H1 (cell line): ENCODE results near the gene PRKACA. TPM values are rescaled to one million over a fixed set of nuclear protein-coding genes. Genes with fewer than 3 reads are reported as not detected.

Source experiments
- CTCF ChIA-PET: fragments of 300-600 bp; sonication (Branson Sonifier 250); formaldehyde crosslinking; loops from one replicate; lab custom pipeline; 2021; ENCODE audit not compliant: partially characterized antibody; lab: Charles Lee
- POLR2A ChIA-PET: fragments of 300-600 bp; sonication (Branson Sonifier 250); formaldehyde crosslinking; loops from one replicate; lab custom pipeline; 2021; ENCODE audit warnings: inconsistent platforms; ENCODE audit not compliant: partially characterized antibody; lab: Charles Lee
- DNase-seq, 2 experiments: peaks; one replicate each; pipeline versions ENCODE4 v3.0.0 to v3.0.0-alpha.2; 2010 to 2022; ENCODE audit warnings: low spot score in 2 of 2, low read depth in 1 of 2, mixed read lengths in 1 of 2
- FAIRE-seq: peaks from 2 replicates; lab custom pipeline; 2011; peaks lifted over from hg19 to GRCh38; lab: Jason Lieb, UNC
- H2AFZ ChIP-seq: 2 replicates; pipeline ENCODE4 v1.8.1; 2012; ENCODE audit warnings: low read length, inconsistent platforms
- H2AK5ac ChIP-seq: 2 replicates; pipeline ENCODE4 v1.6.1; 2013; ENCODE audit warnings: low read depth, low read length
- H2BK120ac ChIP-seq: replicated peaks from 2 replicates; pipeline ENCODE3; 2013; ENCODE audit warnings: low read depth, low read length, inconsistent platforms
- H2BK12ac ChIP-seq: 2 replicates; pipeline ENCODE4 v1.6.1; 2013; ENCODE audit warnings: low read depth, low read length
- H2BK15ac ChIP-seq: 2 replicates; pipeline ENCODE4 v1.6.1; 2013; ENCODE audit warnings: low read length
- H2BK20ac ChIP-seq: 2 replicates; pipeline ENCODE4 v1.6.1; 2013; ENCODE audit warnings: low read length
- H2BK5ac ChIP-seq: 2 replicates; pipeline ENCODE4 v1.6.1; 2013; ENCODE audit warnings: low read depth, low read length
- H3K14ac ChIP-seq: 2 replicates; pipeline ENCODE4 v1.6.1; 2013; ENCODE audit warnings: inconsistent platforms; ENCODE audit not compliant: insufficient read length
- H3K18ac ChIP-seq: 2 replicates; pipeline ENCODE4 v1.6.1; 2013; ENCODE audit warnings: low read length; ENCODE audit errors: extremely low read depth
- H3K23ac ChIP-seq: 2 replicates; pipeline ENCODE4 v1.6.1; 2013; ENCODE audit warnings: inconsistent platforms; ENCODE audit not compliant: insufficient read length
- H3K23me2 ChIP-seq: 2 replicates; pipeline ENCODE4 v1.6.1; 2013; ENCODE audit warnings: low read depth, low read length
- H3K27ac ChIP-seq: 2 replicates; pipeline ENCODE4 v1.6.1; 2011; ENCODE audit warnings: low read depth, low read length, inconsistent platforms
- H3K27me3 ChIP-seq, 4 experiments: replicated peaks in 1 of 4; 1 replicate in 1 of 4; 2 replicates in 3 of 4; pipeline versions ENCODE4 v1.6.1 to v1.8.1; 2011 to 2013; ENCODE audit warnings: low read length in 3 of 4, mild to moderate bottlenecking in 3 of 4, inconsistent platforms in 2 of 4, mixed read lengths in 2 of 4, moderate library complexity in 1 of 4; ENCODE audit not compliant: control insufficient read depth in 3 of 4, insufficient read depth in 3 of 4; ENCODE audit errors: extremely low read depth in 1 of 4
- H3K36me3 ChIP-seq, 4 experiments: 2 replicates each; pipeline versions ENCODE4 v1.6.1 to v1.8.1; 2011 to 2013; ENCODE audit warnings: mild to moderate bottlenecking in 4 of 4, low read length in 3 of 4, moderate library complexity in 2 of 4, control low read depth in 1 of 4, inconsistent platforms in 1 of 4; ENCODE audit not compliant: insufficient read depth in 4 of 4, control insufficient read depth in 2 of 4
- H3K4ac ChIP-seq: replicated peaks from 2 replicates; pipeline ENCODE3; 2013; ENCODE audit warnings: low read length, low read depth, mixed read lengths, inconsistent platforms; ENCODE audit not compliant: insufficient read length
- H3K4me1 ChIP-seq, 4 experiments: replicated peaks in 1 of 4; 1 replicate in 1 of 4; 2 replicates in 3 of 4; pipeline versions ENCODE4 v1.6.1 to v1.8.1; 2011 to 2013; ENCODE audit warnings: low read length in 3 of 4, inconsistent platforms in 2 of 4, mixed read lengths in 1 of 4; ENCODE audit not compliant: insufficient read depth in 4 of 4, control insufficient read depth in 3 of 4
- H3K4me2 ChIP-seq, 2 experiments: 2 replicates each; pipeline versions ENCODE4 v1.6.1 to v1.8.1; 2011 to 2013; ENCODE audit warnings: low read depth in 2 of 2, low read length in 2 of 2, control low read depth in 1 of 2, inconsistent platforms in 1 of 2, mild to moderate bottlenecking in 1 of 2; ENCODE audit not compliant: insufficient read depth in 1 of 2
- H3K4me3 ChIP-seq, 4 experiments: fragments of 200-600, 300-600 bp in 1 of 4; sonication (generic), shearing (Covaris generic), sonication (Bioruptor Twin) in 1 of 4; 2 replicates each; pipeline versions ENCODE4 v1.5.1 to v1.8.1; 2011 to 2016; ENCODE audit warnings: low read length in 4 of 4, low read depth in 3 of 4, control low read depth in 2 of 4, inconsistent platforms in 2 of 4, mild to moderate bottlenecking in 2 of 4, mixed read lengths in 1 of 4, moderate library complexity in 1 of 4; ENCODE audit not compliant: insufficient read depth in 2 of 4; ENCODE audit errors: extremely low read depth in 1 of 4
- H3K56ac ChIP-seq: replicated peaks from 2 replicates; pipeline ENCODE3; 2013; ENCODE audit warnings: low read depth, mild to moderate bottlenecking, mixed read lengths, low read length, inconsistent platforms; ENCODE audit not compliant: insufficient read length
- H3K79me1 ChIP-seq: 2 replicates; pipeline ENCODE4 v1.6.1; 2013; ENCODE audit warnings: low read depth, low read length, control low read depth
- H3K79me2 ChIP-seq, 2 experiments: 2 replicates each; pipeline versions ENCODE4 v1.6.1 to v1.8.1; 2012 to 2013; ENCODE audit warnings: low read length in 2 of 2, mild to moderate bottlenecking in 2 of 2, inconsistent platforms in 1 of 2; ENCODE audit not compliant: insufficient read depth in 2 of 2, control insufficient read depth in 1 of 2
- H3K9ac ChIP-seq, 4 experiments: replicated peaks in 1 of 4; 1 replicate in 1 of 4; 2 replicates in 3 of 4; pipeline versions ENCODE4 v1.6.1 to v1.8.1; 2011 to 2013; ENCODE audit warnings: low read depth in 3 of 4, low read length in 3 of 4, control low read depth in 2 of 4, mild to moderate bottlenecking in 2 of 4, moderate library complexity in 2 of 4, inconsistent platforms in 1 of 4; ENCODE audit errors: extremely low read depth in 1 of 4
- H3K9me3 ChIP-seq, 2 experiments: 2 replicates each; pipeline versions ENCODE4 v1.6.1 to v1.8.1; 2012 to 2013; ENCODE audit warnings: mild to moderate bottlenecking in 2 of 2, moderate library complexity in 2 of 2, control low read depth in 1 of 2, inconsistent platforms in 1 of 2, low read depth in 1 of 2, low read length in 1 of 2, mixed read lengths in 1 of 2; ENCODE audit not compliant: insufficient read depth in 2 of 2
- H4K20me1 ChIP-seq, 2 experiments: replicated peaks in 1 of 2; 2 replicates each; pipeline versions ENCODE3 to v1.8.1; 2011 to 2013; ENCODE audit warnings: inconsistent platforms in 2 of 2, low read length in 2 of 2, mild to moderate bottlenecking in 1 of 2; ENCODE audit not compliant: insufficient read depth in 2 of 2, control insufficient read depth in 1 of 2
- H4K5ac ChIP-seq: 2 replicates; pipeline ENCODE4 v1.6.1; 2013; ENCODE audit warnings: low read length, low read depth, mixed read lengths, inconsistent platforms; ENCODE audit not compliant: insufficient read length
- H4K8ac ChIP-seq: 2 replicates; pipeline ENCODE4 v1.8.0; 2013; ENCODE audit warnings: mild to moderate bottlenecking, moderate library complexity, low read length, inconsistent platforms; ENCODE audit not compliant: insufficient read depth; ENCODE audit errors: extremely low read depth
- H4K91ac ChIP-seq: replicated peaks from 2 replicates; pipeline ENCODE3; 2013; ENCODE audit warnings: low read length, mixed read lengths, inconsistent platforms; ENCODE audit not compliant: insufficient read length
- BRCA1 ChIP-seq: IDR thresholded peaks from 2 replicates; pipeline ENCODE4 v1.6.1; 2012; ENCODE audit warnings: low read depth, low read length, improper control_type of control experiment
- CTCF ChIP-seq, 3 experiments: IDR thresholded peaks; 1 replicate in 2 of 3; 2 replicates in 1 of 3; pipeline versions ENCODE4 v1.5.1 to v1.6.1; 2011; ENCODE audit warnings: low read length in 3 of 3, mild to moderate bottlenecking in 3 of 3, inconsistent platforms in 2 of 3, low read depth in 1 of 3, moderate library complexity in 1 of 3; ENCODE audit not compliant: insufficient read depth in 1 of 3; ENCODE audit errors: control extremely low read depth in 1 of 3
- GTF2F1 ChIP-seq: IDR thresholded peaks from 2 replicates; pipeline ENCODE4 v1.6.1; 2012; ENCODE audit warnings: low read depth, low read length, improper control_type of control experiment, borderline replicate concordance
- PHF8 ChIP-seq: fragments of 200-600 bp; sonication (generic); conservative IDR thresholded peaks from 2 replicates; pipeline ENCODE4 v1.7.1; 2012; ENCODE audit warnings: low read depth, mild to moderate bottlenecking, inconsistent platforms, low read length, moderate library complexity
- POLR2A ChIP-seq, 2 experiments: IDR thresholded peaks; 1 replicate in 1 of 2; 2 replicates in 1 of 2; pipeline ENCODE4 v1.6.1; 2011; ENCODE audit warnings: low read depth in 2 of 2, low read length in 2 of 2, mild to moderate bottlenecking in 2 of 2; ENCODE audit errors: control extremely low read depth in 1 of 2
- RAD21 ChIP-seq, 2 experiments: IDR thresholded peaks in 1 of 2; conservative IDR thresholded peaks in 1 of 2; 2 replicates each; pipeline ENCODE4 v1.6.1; 2011; ENCODE audit warnings: low read depth in 2 of 2, low read length in 2 of 2, improper control_type of control experiment in 1 of 2, inconsistent platforms in 1 of 2, mild to moderate bottlenecking in 1 of 2, moderate library complexity in 1 of 2
- SP1 ChIP-seq: IDR thresholded peaks from 2 replicates; pipeline ENCODE4 v1.6.1; 2011; ENCODE audit warnings: low read depth, low read length
- TAF7 ChIP-seq: optimal IDR thresholded peaks from 2 replicates; pipeline ENCODE3; 2011; ENCODE audit warnings: low read depth, mild to moderate bottlenecking, inconsistent platforms, low read length, moderate library complexity, borderline replicate concordance
- TBP ChIP-seq: IDR thresholded peaks from 2 replicates; pipeline ENCODE4 v1.6.1; 2011; ENCODE audit warnings: low read depth, low read length, improper control_type of control experiment
- WGBS, 2 experiments: shearing (Covaris generic) in 1 of 2; methylation state at CpG; one replicate each; pipeline versions ENCODE4 v1.1.6 to v1.1.7; 2013 to 2015; ENCODE audit warnings: low lambda C conversion rate in 2 of 2, mixed read lengths in 2 of 2, inconsistent platforms in 1 of 2, low coverage in 1 of 2, missing lambda C conversion rate in 1 of 2; ENCODE audit not compliant: insufficient replicate concordance in 2 of 2, insufficient coverage in 1 of 2, insufficient read length in 1 of 2; ENCODE audit errors: extremely low coverage in 1 of 2, missing lambda C conversion rate in 1 of 2; 5-methylcytosine and 5-hydroxymethylcytosine counted together
- polyA plus RNA-seq, 7 experiments: library from polyadenylated mRNA; depleted of rRNA in 3 of 7; stranded (reverse) in 5 of 7; unstranded in 2 of 7; fragments of >200 nt in 5 of 7; fragments of 200-250 nt in 2 of 7; gene quantifications; 1 replicate in 5 of 7; 2 replicates in 1 of 7; 4 replicates in 1 of 7; pipeline versions ENCODE4 v1.2.1 to v1.2.3, GENCODE V29; 2011 to 2013; ENCODE audit warnings: missing spikeins in 2 of 7, mixed read lengths in 2 of 7
- total RNA-seq: library from RNA; stranded (reverse); fragmentation: NEBNext Ultra II Directional; extraction: Animal tissue kit (Norgen Biotek cat#: 25700); gene quantifications from 2 replicates; pipeline ENCODE4 v1.2.1, GENCODE V29; 2021
- TF ChIP-seq, protein P1 (sequence below): IDR thresholded peaks from 2 replicates; pipeline ENCODE4 v1.6.1; 2012; ENCODE audit warnings: inconsistent platforms

The PRKACA gene
- total and polyA plus RNA-seq, 2 of the 8 experiments (the other 6 are each of a cell fraction or from before 2014, with no cell fraction given), result 14.2 to 48.2 TPM

DNA sequence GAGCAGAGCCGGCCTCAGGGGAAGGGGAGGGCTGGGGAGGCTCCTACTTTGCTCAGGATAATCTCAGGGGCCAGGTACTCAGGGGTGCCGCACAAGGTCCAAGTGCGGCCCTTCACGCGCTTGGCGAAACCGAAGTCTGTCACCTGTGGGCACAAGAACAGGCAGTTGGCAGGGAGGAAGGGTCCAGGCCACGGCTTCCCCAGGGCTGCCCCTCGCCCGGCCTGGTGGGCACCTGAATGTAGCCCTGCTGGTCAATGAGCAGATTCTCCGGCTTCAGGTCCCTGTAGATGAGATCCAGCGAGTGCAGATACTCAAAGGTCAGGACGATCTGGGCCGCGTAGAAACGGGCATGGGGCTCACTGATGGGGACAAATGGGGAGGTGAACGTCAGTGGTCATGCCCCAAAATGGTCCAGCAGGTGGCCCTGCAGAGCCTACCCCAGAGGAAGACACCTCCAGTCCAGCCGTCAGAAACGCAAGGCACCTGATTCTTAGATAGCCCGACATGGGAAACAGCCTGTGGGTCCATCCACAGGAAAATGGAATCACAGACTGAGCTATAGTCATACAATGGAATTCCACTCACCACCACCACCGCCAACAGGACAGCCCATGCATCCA, 19.9 kb downstream of the PRKACA start:
- H3K56ac ChIP-seq, result no peak overlapping the region
- TF ChIP-seq GTF2F1 (no peak), POLR2A (IDR thresholded peaks at IDR 0.05; ENCODE audit: control extremely low read depth in 1 of 2, low read depth in 2 of 2, low read length in 2 of 2) (no peak), RAD21 (IDR thresholded peaks at IDR 0.05 in 1 of 2, conservative IDR thresholded peaks at IDR 0.05 in 1 of 2; ENCODE audit: low read depth in 2 of 2, low read length in 2 of 2) (peak; percentile 50 to 65), PHF8 (no peak), TBP (no peak), BRCA1 (no peak), TAF7 (no peak), CTCF (IDR thresholded peaks at IDR 0.05; ENCODE audit: control extremely low read depth in 1 of 3, insufficient read depth in 1 of 3, low read depth in 1 of 3, low read length in 3 of 3) (peak; percentile 57 to 64 (median 62)), SP1 (no peak)
- TF ChIP-seq, protein P1, sequence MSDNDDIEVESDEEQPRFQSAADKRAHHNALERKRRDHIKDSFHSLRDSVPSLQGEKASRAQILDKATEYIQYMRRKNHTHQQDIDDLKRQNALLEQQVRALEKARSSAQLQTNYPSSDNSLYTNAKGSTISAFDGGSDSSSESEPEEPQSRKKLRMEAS, result no peak
- FAIRE-seq, result no peak

More for the DNA sequence above, 19.9 kb downstream of the PRKACA start:
- no peak overlapping the region for H3K27ac ChIP-seq
- no peak overlapping the region for H2BK5ac ChIP-seq
- no peaks in the 10 kb centered on the region for H3K79me1 ChIP-seq
- H3K79me2 ChIP-seq, result no peaks in the 10 kb centered on the region
- no peak overlapping the region for H4K91ac ChIP-seq
- peaks cover 8% of the 10 kb centered on the region in 2 experiments; a peak in 3 of 4 replicates for H3K9me3 ChIP-seq
- H2AFZ ChIP-seq, result no peak overlapping the region
- H3K36me3 ChIP-seq, result no peaks in the 10 kb centered on the region
- no peak overlapping the region for H2BK12ac ChIP-seq
- peaks cover 0 to under 1% (median 0%) of the 10 kb centered on the region in 4 experiments; a peak in 1 of 7 replicates for H3K4me1 ChIP-seq
- no peak overlapping the region for H3K14ac ChIP-seq
- H3K4me3 ChIP-seq, result no peak overlapping the region
- H2BK15ac ChIP-seq, result no peak overlapping the region
- ChIA-PET POLR2A (no interaction called here), CTCF (interaction anchor here (0.9 to 7.6 kb wide), 5 partner anchors 13 to 53 kb away, joined by 3 to 105 read pairs (median 3); partner anchors contain the start of genes ASF1B and PRKACA)
- no peak overlapping the region for H3K9ac ChIP-seq
- H4K8ac ChIP-seq, result no peak overlapping the region
- 89% methylated on average over 21 of the region's 21 CpGs; no CpG with 5 or more reads in 1 of the 2 experiments for WGBS, 2 experiments
- H3K27me3 ChIP-seq, result no peaks in the 10 kb centered on the region; a peak in 2 of 7 replicates
- DNase-seq, result no peak
- H3K4me2 ChIP-seq, result no peak overlapping the region
- no peak overlapping the region for H3K23ac ChIP-seq
- no peak overlapping the region for H3K4ac ChIP-seq
- H4K20me1 ChIP-seq, result peaks cover 0 to 8% of the 10 kb centered on the region in 2 experiments
- no peak overlapping the region for H2BK20ac ChIP-seq
- H4K5ac ChIP-seq, result no peak overlapping the region
- H3K18ac ChIP-seq, result no peak overlapping the region
- H2AK5ac ChIP-seq, result no peak overlapping the region
- H2BK120ac ChIP-seq, result no peak overlapping the region
- no peaks in the 10 kb centered on the region for H3K23me2 ChIP-seq
